GM21619 (cell line): ENCODE measurements around the gene SDC1.

Source experiments
- ATAC-seq: cut with Tn5 transposase; IDR thresholded peaks from one replicate; pipeline ENCODE4 v1.9.1; 2021; ENCODE audit not compliant: unreplicated experiment

Gene SDC1

DNA sequence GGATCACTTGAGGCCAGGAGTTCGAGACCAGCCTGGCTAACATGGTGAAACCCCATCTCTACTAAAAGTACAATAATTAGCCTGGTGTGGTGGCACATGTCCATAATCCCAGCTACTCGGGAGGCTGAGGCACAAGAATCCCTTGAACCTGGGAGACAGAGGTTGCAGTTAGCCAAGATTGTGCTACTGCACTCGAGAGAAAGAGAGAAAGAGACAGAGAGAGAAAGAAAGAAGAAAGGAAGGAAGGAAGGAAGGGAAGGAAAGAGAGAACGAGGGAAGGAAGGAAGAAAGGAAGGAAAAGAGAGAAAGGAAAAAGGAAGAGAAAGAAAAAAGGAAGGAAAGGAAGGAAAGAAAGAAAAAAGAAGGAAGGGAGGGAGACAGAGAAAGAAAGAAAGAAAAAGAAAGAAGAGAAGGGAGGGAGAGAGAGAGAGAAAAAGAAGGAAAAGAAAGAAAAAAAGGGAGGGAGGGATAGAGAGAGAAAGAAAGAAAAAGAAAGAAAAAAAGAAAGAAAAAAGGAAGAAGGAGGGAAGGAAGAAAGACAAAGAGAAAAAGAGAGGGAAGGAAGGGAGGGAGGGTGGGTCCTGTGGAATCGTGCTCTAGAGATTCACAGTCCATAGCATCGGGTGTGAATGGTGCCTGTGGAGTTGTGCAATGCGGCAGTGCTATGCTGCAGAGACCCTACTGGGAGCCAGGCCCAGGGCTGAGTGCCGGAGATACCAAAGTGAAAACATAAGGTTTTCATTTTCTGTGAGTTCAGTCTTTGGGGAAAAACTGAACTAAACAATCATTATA lies 4.6 kb upstream of the SDC1 start:
- no peak for ATAC-seq

DNA sequence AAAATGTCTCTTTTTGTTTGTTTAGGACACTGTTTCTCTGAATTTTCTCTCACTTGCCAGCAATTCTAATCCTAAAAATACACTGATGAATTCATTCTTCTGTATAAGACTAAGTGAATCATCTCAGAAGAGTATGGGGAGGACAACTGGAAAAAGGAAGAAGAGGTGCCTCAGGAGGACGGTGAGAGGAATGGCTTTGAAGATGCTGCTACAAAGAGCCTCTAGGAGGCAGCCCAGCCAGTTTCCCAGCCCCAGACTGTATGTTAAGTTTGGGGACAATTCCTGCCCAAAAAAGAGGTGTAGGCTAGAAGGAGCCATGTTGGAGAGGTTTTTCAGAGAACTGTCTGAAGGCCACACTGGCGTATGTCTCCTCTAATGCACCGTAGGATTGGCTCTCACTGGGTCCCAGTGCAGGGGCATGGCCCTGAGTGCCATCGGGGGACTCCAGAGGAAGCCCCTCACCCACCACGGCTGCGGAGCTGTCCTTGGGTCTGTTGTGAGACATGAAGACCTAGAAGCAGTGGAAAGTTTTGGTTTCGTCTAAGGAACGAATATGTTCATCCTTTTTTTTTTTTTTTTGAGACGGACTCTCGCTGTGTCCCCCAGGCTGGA lies 3.1 kb upstream of the SDC1 start:
- ATAC-seq = no peak

DNA sequence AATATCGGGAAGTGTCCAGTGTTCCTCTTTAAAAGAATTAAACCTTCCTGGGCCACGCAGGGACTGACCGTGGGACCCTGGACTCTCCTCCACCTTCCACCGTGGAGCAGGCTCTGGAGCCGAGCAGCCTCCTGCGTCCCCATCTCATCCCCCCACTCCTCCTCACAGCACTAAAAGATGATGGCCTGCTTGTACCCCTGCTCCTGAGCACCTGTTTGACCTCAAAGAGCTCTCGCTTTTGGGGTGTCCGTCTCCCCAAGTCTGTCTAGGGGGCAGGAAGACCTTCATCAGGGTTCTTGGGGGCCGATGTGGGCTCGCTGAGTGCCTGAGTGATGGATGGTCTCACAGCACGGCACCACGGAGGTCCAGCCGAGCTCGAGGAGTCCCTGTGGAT lies 1.2 kb upstream of the SDC1 start:
- no peak for ATAC-seq

DNA sequence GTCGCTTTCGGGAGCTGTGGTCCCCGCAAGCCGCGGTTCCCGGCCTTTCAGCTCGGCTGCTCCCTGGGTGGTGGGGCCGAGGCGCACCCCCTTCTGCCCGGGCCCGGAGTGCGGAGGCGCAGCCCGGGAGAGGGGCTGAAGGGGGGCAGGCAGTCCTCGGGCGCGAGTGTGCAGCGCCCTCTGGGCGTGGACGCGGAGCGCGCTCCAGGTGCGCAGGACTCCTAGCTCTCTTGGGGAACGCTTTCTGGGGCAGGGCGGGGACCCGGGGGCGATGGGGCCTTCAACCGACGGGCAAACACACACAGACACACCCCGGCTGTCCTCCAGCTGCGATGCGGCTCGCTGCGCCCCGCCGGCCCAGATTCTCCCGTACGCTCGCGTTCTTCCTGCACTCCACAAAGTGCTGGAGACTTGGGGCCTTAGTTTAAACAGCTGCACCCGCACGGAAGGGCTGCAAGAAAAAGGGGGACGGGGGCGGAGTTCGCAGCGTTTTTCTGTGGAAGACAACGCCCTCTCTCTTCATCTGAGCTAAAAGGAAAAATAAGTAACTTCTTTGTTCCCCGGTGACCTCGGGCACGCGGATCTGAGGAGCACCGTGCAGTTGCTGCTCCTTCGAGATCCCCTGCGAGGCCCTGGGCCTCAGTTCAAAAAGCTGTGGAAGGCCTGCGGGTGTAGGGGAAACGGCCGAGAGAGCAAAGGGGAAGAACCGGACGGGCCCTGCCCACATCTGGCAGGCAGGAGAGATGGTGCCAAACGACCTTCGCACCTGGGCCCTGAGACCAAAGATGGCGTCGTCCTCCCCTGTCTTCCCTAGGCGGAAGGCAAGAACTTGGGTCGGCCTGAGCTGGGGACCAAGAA lies 593 bp upstream of the SDC1 start:
- ATAC-seq = peak; percentile 48

DNA sequence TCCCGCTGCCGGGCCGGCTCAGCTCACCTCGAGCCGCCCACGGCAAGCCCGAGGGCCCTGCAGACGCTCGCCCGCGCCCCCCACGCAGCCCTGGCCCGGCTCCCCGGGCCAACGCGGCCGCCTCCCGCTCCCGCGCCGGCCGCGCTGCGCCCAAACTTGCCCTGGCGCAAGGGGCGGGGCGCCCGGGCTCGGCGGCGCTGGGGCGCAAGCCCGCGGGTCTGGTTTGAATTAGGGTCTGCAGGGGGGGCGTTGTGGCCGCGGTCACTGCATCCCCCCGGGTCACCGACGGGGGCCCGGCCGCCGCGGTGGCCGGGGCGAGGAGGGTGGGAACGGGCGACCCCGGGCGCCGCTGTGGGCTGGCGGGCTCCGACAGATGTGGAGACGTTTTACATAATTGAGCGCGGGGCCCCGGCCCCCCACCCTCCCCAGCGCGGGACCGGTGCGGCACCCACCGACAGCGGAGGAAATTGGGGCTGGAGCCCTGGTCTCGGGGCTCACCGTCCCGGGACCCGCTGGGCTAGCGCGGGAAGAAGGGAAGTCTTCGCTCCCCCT lies 690 bp downstream of the SDC1 start:
- peak; percentile 29 for ATAC-seq

DNA sequence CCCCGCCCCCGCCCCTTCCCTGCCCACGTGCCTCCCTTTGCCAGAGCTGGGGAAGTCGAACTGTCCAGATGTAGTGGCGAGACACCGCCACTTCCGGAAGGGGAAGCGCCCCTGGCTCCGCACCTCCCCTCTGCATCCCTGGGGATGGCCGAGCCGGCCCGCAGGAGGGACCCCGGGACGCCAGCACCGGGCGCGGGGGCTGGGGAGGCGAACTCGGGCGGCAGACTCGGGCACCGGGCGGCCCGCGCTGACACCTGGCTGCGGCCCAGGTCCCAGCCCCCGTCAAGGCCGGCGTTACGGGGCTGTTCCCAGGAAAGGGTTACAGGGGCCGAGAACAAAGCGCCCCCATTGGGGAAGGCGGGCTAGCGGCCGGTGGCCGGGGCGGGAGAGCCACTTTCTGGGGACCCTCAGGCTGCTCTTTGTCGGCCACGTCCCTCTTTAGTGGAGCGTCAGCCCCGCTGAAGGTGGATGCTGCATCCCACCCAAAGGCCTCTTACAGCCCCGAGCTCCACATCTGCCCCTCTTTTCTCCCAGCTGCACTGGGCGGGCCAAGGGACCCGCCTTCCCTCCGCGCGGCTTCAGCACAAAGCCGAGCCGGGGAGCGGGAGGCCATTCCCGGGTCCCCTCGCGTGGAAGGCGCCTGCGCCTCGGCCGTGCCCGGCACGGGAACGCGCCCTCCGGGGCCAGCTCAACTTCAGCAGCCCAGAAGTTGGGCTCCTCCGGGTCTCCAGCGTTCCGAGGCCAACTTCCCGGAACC lies 1.3 kb downstream of the SDC1 start:
- ATAC-seq = peak; percentile 28

DNA sequence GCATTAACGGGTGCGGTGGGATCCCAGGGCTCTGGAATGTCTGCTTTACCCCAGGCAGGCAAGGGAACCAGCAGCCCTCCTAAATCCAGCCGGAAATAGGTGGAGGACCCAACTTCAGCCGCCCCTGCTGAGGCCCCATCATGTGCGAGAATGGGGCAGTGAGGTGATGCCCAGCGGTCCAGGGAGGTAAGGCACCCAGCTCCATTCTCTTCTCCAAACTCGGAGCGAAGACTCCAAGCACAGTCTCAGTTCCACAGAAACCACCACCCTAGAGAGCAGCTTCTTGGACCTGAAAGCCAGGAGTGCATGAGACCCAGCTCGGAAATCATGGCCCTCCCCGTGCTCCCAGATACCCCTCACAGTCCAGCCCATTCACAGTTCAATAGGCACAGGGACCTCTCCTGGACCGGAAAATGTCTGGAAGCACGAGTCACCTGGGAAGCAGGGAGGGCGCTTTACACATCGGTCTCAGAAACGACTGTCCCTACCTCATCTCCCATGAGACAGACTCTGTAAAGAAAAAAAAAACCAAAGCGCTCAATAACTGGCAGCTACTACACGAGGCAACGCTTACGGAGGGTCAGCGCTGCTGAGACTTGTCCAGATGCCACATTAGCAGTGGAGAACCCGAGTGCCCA lies 2.0 kb downstream of the SDC1 start:
- ATAC-seq = no peak

DNA sequence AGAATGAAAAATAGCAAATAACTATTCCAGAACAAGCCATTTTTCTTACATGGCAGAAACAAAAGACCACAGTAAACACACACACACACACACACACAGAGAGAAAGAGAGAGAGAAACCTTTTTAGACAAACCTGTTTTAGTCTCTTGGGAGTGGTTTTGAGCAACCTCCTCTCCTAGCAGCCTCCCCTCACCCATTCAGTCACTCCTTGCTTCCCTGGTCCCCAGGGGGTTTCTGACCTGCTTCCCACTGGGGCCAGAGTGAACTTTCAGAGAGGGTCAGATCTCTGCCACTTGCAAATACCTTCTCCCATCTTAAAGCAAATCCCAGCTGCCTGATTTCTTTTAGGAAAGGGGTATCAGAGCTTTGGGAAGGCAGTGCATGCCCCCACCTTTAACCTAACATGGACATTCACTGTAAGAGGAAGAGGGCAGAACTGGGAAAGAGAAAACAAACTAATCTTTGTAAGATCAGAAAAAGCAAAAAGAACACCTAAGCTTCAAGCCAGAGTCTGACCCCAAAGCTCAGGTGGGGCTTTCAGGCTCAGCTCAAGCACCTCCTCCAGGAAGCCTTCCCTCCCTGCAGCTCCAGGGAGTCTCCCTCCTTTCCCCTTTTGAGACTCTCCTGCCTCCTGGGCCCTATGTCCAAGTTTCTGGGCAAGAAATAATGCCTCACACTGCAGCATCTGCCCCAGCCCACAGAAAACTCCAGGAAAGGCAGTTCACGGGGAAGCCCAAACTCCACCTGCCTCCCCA lies 2.7 kb downstream of the SDC1 start:
- no peak for ATAC-seq

DNA sequence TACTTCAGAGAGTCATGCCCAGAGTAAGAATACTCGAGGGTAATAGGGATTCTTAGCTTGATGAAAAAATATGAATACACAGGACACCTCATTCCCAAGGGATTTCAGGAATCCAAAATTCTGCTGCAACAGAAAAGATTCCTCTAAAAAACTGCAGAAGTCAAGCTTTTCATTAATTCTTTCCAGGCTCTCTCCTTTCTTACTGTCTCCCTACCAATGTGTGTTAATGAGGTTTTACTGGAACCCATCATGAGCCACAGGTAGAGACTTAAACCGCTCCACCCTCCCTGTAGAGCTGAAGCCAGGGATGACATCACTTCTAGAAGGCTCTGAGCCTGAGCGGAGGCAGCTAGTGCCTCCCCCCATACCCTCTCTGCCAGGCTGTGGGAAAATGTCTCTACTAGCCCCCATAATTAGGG lies 3.4 kb downstream of the SDC1 start:
- ATAC-seq = no peak

DNA sequence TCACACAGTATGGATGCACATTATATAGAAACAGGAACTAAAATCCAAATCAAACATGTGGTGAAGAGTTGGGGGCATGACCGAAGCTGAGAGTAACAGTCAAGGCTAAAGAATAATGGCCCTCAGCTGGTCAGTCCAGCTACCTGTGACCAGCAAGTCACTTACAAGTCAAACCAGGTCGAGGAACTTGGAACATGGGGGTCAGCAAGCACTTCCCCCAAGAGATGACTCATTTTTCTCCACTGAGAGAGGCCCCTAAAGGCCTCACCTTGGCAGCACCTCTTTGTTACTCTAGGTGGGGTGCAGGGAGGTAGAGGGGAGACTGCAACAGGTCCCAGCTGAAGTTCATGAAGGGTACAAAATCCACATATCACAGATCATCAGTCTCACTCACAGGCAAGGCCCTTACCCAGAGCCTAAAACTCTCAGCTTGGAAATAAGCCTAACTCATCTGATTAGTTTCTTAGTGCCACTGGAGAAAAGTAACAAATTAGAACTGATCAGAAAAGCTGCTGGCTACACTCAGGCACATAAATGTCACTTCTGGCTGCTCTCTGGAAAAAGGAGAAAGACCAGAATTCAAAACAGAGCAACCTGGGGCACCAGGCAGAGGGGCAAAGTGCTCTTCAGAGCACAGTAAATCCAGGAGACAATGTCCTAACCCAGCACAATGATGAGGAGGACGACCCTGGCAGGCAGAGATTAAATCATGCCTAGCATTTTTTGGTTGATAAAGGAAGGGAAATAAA lies 4.0 kb downstream of the SDC1 start:
- ATAC-seq = no peak

DNA sequence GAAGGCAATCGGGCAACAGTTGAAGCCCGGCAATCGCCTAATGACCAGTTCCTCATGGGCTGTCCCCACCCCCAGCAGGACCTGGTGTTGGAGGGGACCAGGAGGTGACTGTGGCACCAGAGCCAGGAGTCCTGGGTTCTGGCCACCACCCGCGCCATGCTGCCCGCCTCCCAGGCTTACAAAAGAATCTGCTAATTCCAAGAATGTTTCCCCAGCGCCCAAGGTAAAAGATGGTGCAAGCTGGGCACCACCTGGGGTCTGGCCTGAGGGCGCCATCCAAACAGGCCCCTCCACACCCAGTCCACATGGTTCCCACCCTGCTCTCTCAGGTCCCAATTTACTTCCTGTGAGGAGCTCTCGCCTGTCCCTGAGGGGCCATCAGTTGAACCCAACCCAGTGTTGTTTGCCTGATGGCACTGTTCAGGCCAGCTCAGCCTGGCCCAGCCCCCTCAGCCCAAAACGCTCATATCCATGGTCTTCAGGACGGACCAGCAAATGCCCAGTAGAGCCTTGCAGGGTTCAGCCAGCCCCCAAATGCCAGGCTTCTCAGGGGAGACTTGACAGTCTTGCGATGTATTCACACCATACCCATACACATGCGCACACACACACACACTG lies 5.1 kb downstream of the SDC1 start:
- ATAC-seq = no peak

DNA sequence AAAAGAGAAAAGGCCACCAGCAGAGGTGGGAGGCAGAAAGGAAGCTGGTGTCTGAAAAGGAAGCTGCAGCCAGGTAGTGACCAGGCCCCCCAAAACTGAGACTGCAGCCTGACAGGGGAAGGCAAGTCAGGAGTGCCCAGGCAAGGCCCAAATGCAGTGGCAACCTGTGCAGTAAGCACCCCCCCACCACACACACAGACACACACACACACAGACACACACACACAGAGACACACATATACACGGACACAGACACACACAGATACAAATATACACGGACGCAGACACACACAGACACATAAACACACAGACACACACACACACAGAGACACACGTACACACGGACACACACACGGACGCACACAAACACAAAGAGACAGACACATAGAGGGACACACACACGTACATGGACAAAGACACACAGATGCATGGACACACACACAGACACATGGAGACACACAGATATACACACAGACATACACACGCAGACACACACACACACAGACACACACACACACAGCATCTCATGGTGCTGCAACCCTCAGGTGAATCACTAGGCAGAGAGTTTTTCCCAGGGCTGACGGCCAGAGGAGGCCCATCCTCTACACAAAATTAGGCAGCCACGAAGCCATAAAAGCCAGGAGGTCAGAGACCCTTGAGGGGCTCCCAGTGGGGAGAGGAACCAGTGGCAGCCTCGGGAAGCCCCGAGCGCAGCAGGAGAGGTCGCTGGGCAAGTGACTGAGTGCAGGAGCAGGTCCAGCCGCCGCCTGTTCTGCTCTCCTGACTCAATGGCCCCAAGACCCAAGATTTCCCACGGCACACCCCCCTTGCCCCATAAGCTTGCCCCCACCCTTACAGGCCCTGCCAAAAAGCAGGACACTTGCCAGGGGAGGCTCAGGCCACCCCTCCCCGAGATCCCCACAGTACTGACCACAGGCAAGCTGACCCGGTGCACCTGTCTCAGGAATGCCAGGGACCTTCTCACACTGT lies 6.3 kb downstream of the SDC1 start:
- no peak for ATAC-seq

DNA sequence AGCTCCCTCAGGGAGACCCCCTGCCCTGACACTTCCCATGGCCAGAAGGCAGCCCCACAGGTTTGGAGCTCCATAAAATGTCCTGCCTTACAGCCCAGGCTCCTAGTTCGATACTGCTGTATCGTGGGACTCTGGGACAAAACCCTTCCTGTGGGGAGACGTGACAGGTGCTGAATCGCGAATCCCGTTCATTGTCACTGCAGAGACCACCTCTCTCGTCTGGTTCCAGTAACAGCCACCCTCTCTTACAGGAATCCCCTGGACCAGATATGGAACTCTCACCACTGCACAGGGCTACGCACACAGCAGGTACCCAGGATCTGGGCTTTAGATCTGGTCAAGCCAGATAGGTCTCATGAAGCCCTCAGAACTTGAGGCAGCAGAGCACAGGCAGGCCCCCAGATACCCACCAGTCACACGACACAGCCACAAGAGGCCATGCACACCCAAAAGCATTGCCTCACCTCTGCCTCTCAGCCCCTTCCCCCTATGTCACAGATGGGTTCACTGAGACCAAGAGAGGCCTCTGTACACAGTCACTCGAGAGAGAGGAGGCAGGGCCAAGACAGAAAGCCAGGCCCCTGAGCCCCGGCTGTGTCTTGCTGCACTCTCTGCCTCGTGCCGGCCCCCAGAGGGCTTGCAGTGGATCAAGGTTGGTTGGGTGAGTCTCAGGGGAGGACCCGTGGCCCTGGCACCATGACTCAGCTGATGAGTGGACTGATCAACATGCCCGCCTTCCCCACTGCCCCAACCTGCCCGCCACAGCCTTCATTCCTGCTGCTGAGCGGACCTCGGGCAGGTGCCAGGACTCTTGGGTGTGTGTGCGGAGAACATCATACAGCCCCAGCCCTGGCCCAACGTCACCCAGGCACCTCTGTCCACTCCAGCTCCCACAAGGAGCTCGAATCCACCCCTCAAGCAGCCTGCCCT lies 7.6 kb downstream of the SDC1 start:
- no peak for ATAC-seq

DNA sequence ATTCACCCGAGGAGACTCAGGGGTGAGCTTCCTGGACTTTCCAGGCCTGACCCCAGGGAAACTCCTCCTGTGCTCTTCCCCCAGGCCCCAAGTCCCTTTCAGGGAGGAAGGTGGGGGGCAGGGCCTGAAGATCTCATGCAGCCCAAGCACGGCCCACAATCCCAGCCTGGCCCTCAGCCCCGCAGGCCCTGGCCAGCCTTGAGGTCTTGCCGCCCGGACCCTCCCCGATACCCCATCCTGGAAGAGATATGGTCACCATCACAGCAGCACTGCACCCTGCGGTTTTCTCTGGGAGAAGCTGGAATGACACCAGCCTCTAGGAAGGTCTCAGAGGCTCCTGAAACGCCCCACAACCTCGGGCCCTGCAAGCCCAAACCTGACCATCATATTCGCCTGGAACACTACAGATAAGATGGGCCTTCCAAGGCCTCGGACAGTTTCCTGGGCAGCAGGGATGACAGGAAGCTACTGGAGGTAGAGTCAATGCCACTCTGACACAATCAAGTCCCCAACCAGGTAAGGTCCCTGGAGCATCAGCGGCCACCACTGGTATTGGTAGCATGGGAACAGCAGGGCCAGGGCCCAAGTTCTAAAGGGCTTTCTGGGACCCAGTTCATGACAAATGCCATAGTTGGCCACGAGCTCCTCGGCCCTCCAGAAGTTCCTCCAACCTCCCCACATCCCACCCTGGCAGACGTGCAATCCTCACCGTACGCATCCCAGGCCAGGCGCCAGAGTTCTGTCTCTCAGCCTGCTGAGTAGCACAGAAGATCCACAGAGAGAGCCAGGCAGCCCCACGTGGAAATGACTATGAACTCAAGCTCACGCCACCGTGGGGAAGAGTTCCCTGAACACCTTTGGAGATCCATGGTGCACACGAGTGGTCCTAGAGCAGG lies 8.6 kb downstream of the SDC1 start:
- no peak for ATAC-seq
